HepG2 (cell line): ENCODE measurements around the gene NFYC. TPM values are rescaled to one million over a fixed set of nuclear protein-coding genes. Genes with fewer than 3 reads are reported as not detected.

Experiments used
- ATAC-seq: fragments of 200-7000 bp; cut with Tn5 transposase; 3 replicates; pipeline ENCODE4 v1.9.1; 2020; ENCODE audit warnings: mild to moderate bottlenecking, moderate library complexity
- BruUV-seq: library from RNA; stranded (reverse); fragments of 400-500 nt; replicated peaks from 2 replicates; lab custom pipeline; 2021; lab: Mats Ljungman, UMichigan
- CTCF ChIA-PET: fragments of 300-600 bp; formaldehyde crosslinking; extraction: SDS; loops from one replicate; lab custom pipeline; 2021; ENCODE audit warnings: low total read pairs, inconsistent platforms, low intra/inter-chr PET ratio; lab: Yijun Ruan, JAX
- POLR2A ChIA-PET: fragments of 350-600 bp; sonication (Branson Sonifier 250); formaldehyde crosslinking; loops from one replicate; lab custom pipeline; 2020; ENCODE audit warnings: antibody characterized with exemption, inconsistent platforms; lab: Yijun Ruan, JAX
- DNase-seq: peaks from one replicate; pipeline ENCODE4 v3.0.0-alpha.2; 2015; ENCODE audit warnings: low spot score
- FAIRE-seq: peaks from 3 replicates; lab custom pipeline; 2011; peaks lifted over from hg19 to GRCh38; lab: Jason Lieb, UNC
- H2AFZ ChIP-seq: one replicate; pipeline ENCODE4 v1.6.1; 2011; ENCODE audit warnings: low read length, inconsistent platforms
- H3K27ac ChIP-seq: fragments of 300-600 bp; 3 replicates; pipeline ENCODE4 v1.8.0; 2011; ENCODE audit warnings: mixed run types, mild to moderate bottlenecking, mixed read lengths, low read length, inconsistent platforms; ENCODE audit not compliant: insufficient read depth; ENCODE audit errors: extremely low read length
- H3K27me3 ChIP-seq, 2 experiments: fragments of 200-600 bp in 1 of 2; 2 replicates in 1 of 2; 3 replicates in 1 of 2; pipeline versions ENCODE4 v1.6.0 to v1.8.0; 2011; ENCODE audit warnings: low read length in 2 of 2, mild to moderate bottlenecking in 2 of 2, moderate library complexity in 2 of 2, inconsistent platforms in 1 of 2; ENCODE audit not compliant: insufficient read depth in 2 of 2, control insufficient read depth in 1 of 2
- H3K36me3 ChIP-seq, 2 experiments: fragments of 200-600 bp in 1 of 2; replicated peaks in 1 of 2; 2 replicates in 1 of 2; 3 replicates in 1 of 2; pipeline versions ENCODE4 v1.5.1 to v1.8.0; 2011; ENCODE audit warnings: low read length in 2 of 2, inconsistent platforms in 1 of 2; ENCODE audit not compliant: insufficient read depth in 2 of 2, control insufficient read depth in 1 of 2
- H3K4me1 ChIP-seq: 2 replicates; pipeline ENCODE4 v1.5.1; 2012; ENCODE audit warnings: low read length, inconsistent platforms; ENCODE audit not compliant: insufficient read depth
- H3K4me2 ChIP-seq: 2 replicates; pipeline ENCODE4 v1.6.0; 2011; ENCODE audit warnings: low read depth, low read length, inconsistent platforms
- H3K4me3 ChIP-seq, 3 experiments: fragments of 200-600 bp in 1 of 3; sonication (generic), shearing (Covaris generic) in 1 of 3; replicated peaks in 1 of 3; 2 replicates each; pipeline ENCODE4 v1.5.1; 2011 to 2016; ENCODE audit warnings: low read length in 3 of 3, inconsistent platforms in 2 of 3, low read depth in 2 of 3, mild to moderate bottlenecking in 2 of 3, control low read depth in 1 of 3, mixed read lengths in 1 of 3; ENCODE audit not compliant: insufficient read depth in 1 of 3
- H3K79me2 ChIP-seq: one replicate; pipeline ENCODE4 v1.6.1; 2011; ENCODE audit warnings: low read length, inconsistent platforms; ENCODE audit not compliant: insufficient read depth
- H3K9ac ChIP-seq: 2 replicates; pipeline ENCODE4 v1.6.0; 2011; ENCODE audit warnings: mild to moderate bottlenecking, low read depth, low read length, inconsistent platforms; ENCODE audit not compliant: insufficient read depth
- H3K9me3 ChIP-seq: 2 replicates; pipeline ENCODE4 v1.5.1; 2012; ENCODE audit warnings: mild to moderate bottlenecking, low read length
- H4K20me1 ChIP-seq: 2 replicates; pipeline ENCODE4 v1.6.0; 2011; ENCODE audit warnings: inconsistent platforms, mild to moderate bottlenecking, low read length, moderate library complexity; ENCODE audit not compliant: insufficient read depth
- ATF4 ChIP-seq, 2 experiments: fragments of 450-650 bp in 1 of 2; sonication (generic) in 1 of 2; formaldehyde crosslinking; IDR thresholded peaks; 2 replicates each; pipeline versions ENCODE4 v1.5.0 to v1.8.0; 2020 to 2022; ENCODE audit warnings: mild to moderate bottlenecking in 1 of 2, missing genetic modification reagents in 1 of 2
- MAFF ChIP-seq: IDR thresholded peaks from 2 replicates; pipeline ENCODE4 v1.6.1; 2011; ENCODE audit warnings: low read depth, low read length, improper control_type of control experiment
- MAFK ChIP-seq, 2 experiments: IDR thresholded peaks in 1 of 2; conservative IDR thresholded peaks in 1 of 2; 2 replicates each; pipeline ENCODE4 v1.6.1; 2011; ENCODE audit warnings: improper control_type of control experiment in 2 of 2, low read length in 2 of 2
- TAF15 ChIP-seq: fragments of 200-400 bp; formaldehyde crosslinking; IDR thresholded peaks from one replicate; pipeline ENCODE4 v1.6.1; 2018; ENCODE audit warnings: mild to moderate bottlenecking, low read depth, low read length; ENCODE audit not compliant: poor library complexity, severe bottlenecking
- ZNF768 ChIP-seq: sonication (generic); formaldehyde crosslinking; IDR thresholded peaks from 2 replicates; pipeline ENCODE4 v1.4.0; 2020; ENCODE audit warnings: missing genetic modification reagents
- ZNF792 ChIP-seq: IDR thresholded peaks from 2 replicates; pipeline ENCODE4 v1.6.1; 2016
- WGBS: methylation state at CpG from one replicate; pipeline ENCODE4 v1.1.6; 2017; ENCODE audit warnings: low lambda C conversion rate; 5-methylcytosine and 5-hydroxymethylcytosine counted together
- in situ Hi-C: cut with HindIII; loops from 2 replicates; pipeline ENCODE4 v1.10.0; 2017; ENCODE audit warnings: low pct_unique_long_range_greater_than_20kb; ENCODE audit not compliant: extremely low pct_ligation_motif_present
- intact Hi-C: fragments of 100-400 bp; cut with micrococcal nuclease; formaldehyde crosslinking; loops from one replicate; pipeline ENCODE4 v1.10.0; 2022; ENCODE audit not compliant: unreplicated experiment
- polyA plus RNA-seq, 8 experiments: library from polyadenylated mRNA; depleted of rRNA in 3 of 8; stranded (reverse) in 7 of 8; unstranded in 1 of 8; fragments of >200 nt; fragmentation: Illumina TruSeq in 4 of 8; extraction: Trizol in 4 of 8; gene quantifications; 2 replicates each; pipeline versions ENCODE4 v1.2.1 to v1.2.3, GENCODE V29; 2011 to 2016; ENCODE audit warnings: low read depth in 4 of 8, missing spikeins in 1 of 8, mixed read lengths in 1 of 8; ENCODE audit not compliant: insufficient read depth in 1 of 8
- total RNA-seq, 5 experiments: library from RNA; depleted of rRNA; stranded (reverse); fragments of >200 nt; fragmentation: Illumina TruSeq; extraction: Trizol; gene quantifications; 2 replicates each; pipeline ENCODE4 v1.2.3, GENCODE V29; 2016; ENCODE audit warnings: low read depth in 1 of 5
- TF ChIP-seq, protein P1 (sequence below): fragments of 450-650 bp; IDR thresholded peaks from 2 replicates; pipeline ENCODE4 v1.6.1; 2017; ENCODE audit warnings: mild to moderate bottlenecking
- TF ChIP-seq, protein P2 (sequence below): sonication (generic); formaldehyde crosslinking; IDR thresholded peaks from 2 replicates; pipeline ENCODE4 v1.5.0; 2020; ENCODE audit warnings: mild to moderate bottlenecking, missing genetic modification reagents

Gene NFYC
- total and polyA plus RNA-seq, 2 of the 13 experiments (the other 11 are each of a cell fraction or from before 2014, with no cell fraction given): 33.9 to 73.7 TPM

DNA sequence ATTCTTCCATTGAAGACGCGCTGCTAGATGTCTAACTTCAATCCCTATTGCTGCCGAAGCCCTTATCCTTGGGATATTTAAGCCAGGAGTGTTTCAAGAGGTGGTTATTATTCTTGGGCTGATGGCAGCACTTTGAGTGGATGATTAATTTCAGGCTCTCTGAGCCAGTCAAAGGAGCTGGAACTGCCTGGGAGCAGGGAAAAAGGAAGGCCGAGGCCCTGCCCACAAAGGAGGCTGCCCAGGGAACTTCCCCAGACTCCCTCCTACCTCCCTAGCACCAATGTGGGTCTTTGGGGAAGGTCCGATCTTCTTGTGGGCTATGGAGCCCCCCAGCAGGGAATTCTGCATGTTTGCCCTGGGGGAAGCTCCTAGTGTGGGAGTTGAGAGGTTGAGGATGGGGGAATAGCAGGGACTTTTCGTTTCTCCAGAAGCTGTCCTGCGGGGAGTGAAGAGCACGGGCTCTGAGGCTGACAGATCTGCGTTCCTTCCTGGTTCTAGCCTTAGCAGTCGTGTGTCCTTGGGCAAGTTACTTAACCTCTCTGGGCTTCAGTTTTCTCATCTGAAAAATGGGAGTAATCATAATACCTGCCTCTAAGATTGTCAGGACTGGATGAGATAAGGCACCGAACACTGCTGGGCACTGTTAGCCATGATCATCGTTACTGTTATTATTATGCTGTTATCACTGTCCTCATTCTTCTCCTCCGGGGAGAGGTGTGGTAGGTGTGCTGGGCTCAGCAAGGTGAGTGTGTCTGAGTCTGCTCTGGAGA lies 98.3 kb downstream of the NFYC start:
- Histone ChIP-seq H3K4me2 (no peak overlapping the region), H3K27ac (no peak overlapping the region), H3K9me3 (no peaks in the 10 kb centered on the region), H4K20me1 (no peaks in the 10 kb centered on the region), H3K9ac (no peak overlapping the region), H2AFZ (no peak overlapping the region), H3K4me1 (peaks cover 33% of the 10 kb centered on the region), H3K27me3 (peaks cover 1 to 35% of the 10 kb centered on the region in 2 experiments; a peak in 4 of 5 replicates), H3K4me3 (no peak overlapping the region), H3K36me3 (no peaks in the 10 kb centered on the region), H3K79me2 (no peaks in the 10 kb centered on the region)
- ChIA-PET POLR2A (no interaction called here), CTCF (no interaction called here)
- in situ Hi-C loops (no loop called here), intact Hi-C loops (loop anchor here (10.0 kb wide), 2 partner anchors 55 to 175 kb away; no protein-coding TSS in a partner anchor)
- TF ChIP-seq ATF4 (CRISPR knock-in tag; IDR thresholded peaks at IDR 0.05) (no peak), ZNF768 (peak; percentile 39; the same call in 1 of the 2 replicates)
- BruUV-seq: no TSS peak
- DNase-seq: no peak
- 57% methylated on average over 13 of the region's 13 CpGs for WGBS
- no peak for ATAC-seq
- no peak for FAIRE-seq

DNA sequence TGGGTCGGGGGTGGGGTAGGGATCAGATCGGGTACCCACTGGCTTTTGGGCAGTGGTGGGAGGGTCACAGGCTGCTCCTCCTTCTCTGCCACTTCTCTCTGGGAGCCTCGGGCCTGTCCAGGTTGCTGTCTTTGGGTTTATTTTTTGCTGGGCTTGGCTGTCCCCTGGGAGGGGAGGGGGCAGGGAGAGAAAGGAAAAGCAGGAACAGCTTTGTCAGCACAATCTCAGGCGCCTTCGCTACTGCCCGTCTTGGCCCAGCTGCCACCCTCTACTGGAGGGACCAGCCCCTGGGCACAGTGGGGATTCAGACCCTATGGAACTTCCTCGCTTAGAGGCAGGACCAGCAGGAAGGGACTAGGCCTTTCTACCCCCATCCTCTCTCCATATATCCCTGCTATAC lies 100.5 kb downstream of the NFYC start:
- Histone ChIP-seq H3K36me3 (no peaks in the 10 kb centered on the region), H3K27me3 (peaks cover 1 to 33% of the 10 kb centered on the region in 2 experiments; a peak in 4 of 5 replicates), H3K79me2 (no peaks in the 10 kb centered on the region), H3K9ac (no peak overlapping the region), H3K4me1 (peaks cover 39% of the 10 kb centered on the region), H4K20me1 (no peaks in the 10 kb centered on the region), H3K4me3 (no peak overlapping the region), H2AFZ (no peak overlapping the region), H3K27ac (no peak overlapping the region), H3K4me2 (no peak overlapping the region), H3K9me3 (no peaks in the 10 kb centered on the region)
- BruUV-seq: no TSS peak
- intact Hi-C loops: loop anchor here (10.0 kb wide), 1 partner anchor 53 kb away; no protein-coding TSS in a partner anchor
- no peak for DNase-seq
- 30% methylated on average over 7 of the region's 7 CpGs for WGBS
- CTCF ChIA-PET: no interaction called here
- TF ChIP-seq, protein P1, sequence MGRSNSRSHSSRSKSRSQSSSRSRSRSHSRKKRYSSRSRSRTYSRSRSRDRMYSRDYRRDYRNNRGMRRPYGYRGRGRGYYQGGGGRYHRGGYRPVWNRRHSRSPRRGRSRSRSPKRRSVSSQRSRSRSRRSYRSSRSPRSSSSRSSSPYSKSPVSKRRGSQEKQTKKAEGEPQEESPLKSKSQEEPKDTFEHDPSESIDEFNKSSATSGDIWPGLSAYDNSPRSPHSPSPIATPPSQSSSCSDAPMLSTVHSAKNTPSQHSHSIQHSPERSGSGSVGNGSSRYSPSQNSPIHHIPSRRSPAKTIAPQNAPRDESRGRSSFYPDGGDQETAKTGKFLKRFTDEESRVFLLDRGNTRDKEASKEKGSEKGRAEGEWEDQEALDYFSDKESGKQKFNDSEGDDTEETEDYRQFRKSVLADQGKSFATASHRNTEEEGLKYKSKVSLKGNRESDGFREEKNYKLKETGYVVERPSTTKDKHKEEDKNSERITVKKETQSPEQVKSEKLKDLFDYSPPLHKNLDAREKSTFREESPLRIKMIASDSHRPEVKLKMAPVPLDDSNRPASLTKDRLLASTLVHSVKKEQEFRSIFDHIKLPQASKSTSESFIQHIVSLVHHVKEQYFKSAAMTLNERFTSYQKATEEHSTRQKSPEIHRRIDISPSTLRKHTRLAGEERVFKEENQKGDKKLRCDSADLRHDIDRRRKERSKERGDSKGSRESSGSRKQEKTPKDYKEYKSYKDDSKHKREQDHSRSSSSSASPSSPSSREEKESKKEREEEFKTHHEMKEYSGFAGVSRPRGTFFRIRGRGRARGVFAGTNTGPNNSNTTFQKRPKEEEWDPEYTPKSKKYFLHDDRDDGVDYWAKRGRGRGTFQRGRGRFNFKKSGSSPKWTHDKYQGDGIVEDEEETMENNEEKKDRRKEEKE: no peak
- TF ChIP-seq ZNF792 (no peak), MAFF (peak; percentile 33; the same call in 1 of the 2 replicates), TAF15 (no peak), MAFK (conservative IDR thresholded peaks at IDR 0.05 in 1 of 2, IDR thresholded peaks at IDR 0.05 in 1 of 2; ENCODE audit: low read length in 2 of 2) (peak; percentile 49 to 57)
- TF ChIP-seq, protein P2, sequence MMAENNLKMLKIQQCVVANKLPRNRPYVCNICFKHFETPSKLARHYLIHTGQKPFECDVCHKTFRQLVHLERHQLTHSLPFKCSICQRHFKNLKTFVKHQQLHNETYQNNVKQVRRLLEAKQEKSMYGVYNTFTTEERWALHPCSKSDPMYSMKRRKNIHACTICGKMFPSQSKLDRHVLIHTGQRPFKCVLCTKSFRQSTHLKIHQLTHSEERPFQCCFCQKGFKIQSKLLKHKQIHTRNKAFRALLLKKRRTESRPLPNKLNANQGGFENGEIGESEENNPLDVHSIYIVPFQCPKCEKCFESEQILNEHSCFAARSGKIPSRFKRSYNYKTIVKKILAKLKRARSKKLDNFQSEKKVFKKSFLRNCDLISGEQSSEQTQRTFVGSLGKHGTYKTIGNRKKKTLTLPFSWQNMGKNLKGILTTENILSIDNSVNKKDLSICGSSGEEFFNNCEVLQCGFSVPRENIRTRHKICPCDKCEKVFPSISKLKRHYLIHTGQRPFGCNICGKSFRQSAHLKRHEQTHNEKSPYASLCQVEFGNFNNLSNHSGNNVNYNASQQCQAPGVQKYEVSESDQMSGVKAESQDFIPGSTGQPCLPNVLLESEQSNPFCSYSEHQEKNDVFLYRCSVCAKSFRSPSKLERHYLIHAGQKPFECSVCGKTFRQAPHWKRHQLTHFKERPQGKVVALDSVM (CRISPR knock-in tag): no peak
- no peak for FAIRE-seq
- POLR2A ChIA-PET: no interaction called here
- in situ Hi-C loops: no loop called here
- ATAC-seq: no peak
